SK-N-MC (cell line): Measurements from ENCODE around the gene VSIR.

Source experiments
- EZH2 ChIP-seq: fragments of 200-600 bp; sonication (generic); IDR thresholded peaks from one replicate; pipeline ENCODE4 v1.6.1; 2017; ENCODE audit warnings: antibody characterized with exemption
- FOXP2 ChIP-seq: optimal IDR thresholded peaks from 2 replicates; pipeline ENCODE3; 2011; ENCODE audit warnings: mild to moderate bottlenecking, moderate library complexity; ENCODE audit not compliant: insufficient read depth; ENCODE audit errors: extremely low read length, control extremely low read depth
- POLR2AphosphoS5 ChIP-seq: IDR thresholded peaks from 2 replicates; pipeline ENCODE4 v1.6.1; 2012; ENCODE audit warnings: mild to moderate bottlenecking, low read depth, low read length, borderline replicate concordance

- TF ChIP-seq EZH2 (no peak), POLR2AphosphoS5 (no peak), FOXP2 (no peak)
Measured at GRCh38 chr10:71755179-71755879, 18.0 kb downstream of the VSIR start.
